AG09319 (cell line): ENCODE results near the gene NR2E3.

Experiments
- DNase-seq: peaks from one replicate; pipeline ENCODE4 v3.0.0-alpha.2; 2010; ENCODE audit warnings: low read depth; ENCODE audit errors: extremely low read depth
- TF ChIP-seq, protein P1 (sequence below): IDR thresholded peaks from 2 replicates; pipeline ENCODE4 v1.5.1; 2011; ENCODE audit warnings: low read depth, mild to moderate bottlenecking, inconsistent platforms, low read length, moderate library complexity

The NR2E3 gene

DNA sequence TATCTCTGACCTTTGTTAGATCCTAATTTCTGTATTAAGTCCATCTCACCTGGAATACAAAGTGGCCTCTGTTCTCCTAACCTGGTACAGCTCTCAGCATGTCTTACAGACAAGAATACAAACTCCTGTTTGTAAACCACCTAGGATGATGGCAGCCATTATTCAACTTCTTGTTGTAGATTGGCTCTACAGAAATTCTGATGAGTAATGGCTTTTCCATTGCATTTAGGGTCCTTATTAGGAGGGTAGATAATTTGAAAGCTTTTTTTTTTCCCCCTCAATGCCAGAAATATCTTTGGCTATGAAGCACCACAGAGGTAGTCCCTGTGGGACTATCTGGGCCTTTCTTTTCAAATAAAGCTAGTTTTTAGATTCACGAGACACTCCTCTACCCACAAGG lies 9.8 kb downstream of the NR2E3 start:
- TF ChIP-seq, protein P1, sequence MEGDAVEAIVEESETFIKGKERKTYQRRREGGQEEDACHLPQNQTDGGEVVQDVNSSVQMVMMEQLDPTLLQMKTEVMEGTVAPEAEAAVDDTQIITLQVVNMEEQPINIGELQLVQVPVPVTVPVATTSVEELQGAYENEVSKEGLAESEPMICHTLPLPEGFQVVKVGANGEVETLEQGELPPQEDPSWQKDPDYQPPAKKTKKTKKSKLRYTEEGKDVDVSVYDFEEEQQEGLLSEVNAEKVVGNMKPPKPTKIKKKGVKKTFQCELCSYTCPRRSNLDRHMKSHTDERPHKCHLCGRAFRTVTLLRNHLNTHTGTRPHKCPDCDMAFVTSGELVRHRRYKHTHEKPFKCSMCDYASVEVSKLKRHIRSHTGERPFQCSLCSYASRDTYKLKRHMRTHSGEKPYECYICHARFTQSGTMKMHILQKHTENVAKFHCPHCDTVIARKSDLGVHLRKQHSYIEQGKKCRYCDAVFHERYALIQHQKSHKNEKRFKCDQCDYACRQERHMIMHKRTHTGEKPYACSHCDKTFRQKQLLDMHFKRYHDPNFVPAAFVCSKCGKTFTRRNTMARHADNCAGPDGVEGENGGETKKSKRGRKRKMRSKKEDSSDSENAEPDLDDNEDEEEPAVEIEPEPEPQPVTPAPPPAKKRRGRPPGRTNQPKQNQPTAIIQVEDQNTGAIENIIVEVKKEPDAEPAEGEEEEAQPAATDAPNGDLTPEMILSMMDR, result no peak
- no peak for DNase-seq

GRCh38 chr15:71821547-71822129 lies 11.3 kb downstream of the NR2E3 start:
- no peak for DNase-seq
- TF ChIP-seq, protein P1, result no peak

DNA sequence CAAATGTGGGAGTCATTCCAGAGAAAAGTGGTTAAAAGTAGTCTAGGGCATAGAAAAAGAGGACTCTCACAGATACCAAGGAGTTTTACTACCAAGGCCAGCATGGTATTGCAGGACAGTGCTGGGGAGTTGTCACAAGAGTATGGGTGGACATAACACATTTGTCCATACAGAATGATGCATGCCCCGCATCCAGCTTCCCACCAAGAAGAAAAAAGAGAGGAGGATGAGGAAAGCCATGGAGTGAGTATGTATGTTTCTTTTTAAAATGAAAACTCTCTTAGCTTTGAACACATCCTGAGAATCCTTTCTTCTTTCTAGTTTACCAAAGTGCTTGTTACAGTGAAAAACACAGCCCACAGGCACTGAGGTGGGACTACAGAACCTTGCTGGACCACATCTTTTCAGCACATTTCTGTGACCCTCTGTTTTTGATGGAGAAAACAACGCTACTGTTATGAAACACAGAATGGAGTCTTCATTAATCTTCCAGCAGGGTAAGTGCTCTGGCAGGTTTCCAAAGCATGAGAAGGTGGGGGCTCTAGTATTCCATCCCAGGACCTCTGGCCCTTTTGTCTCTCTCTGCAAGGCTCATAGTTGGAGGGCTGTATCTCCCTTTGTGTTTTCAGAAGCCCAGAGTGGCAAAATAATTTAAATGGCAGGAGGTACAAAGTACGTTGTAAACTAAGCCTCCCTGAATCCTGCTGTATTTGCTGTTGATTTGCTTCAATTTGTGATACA lies 12.7 kb downstream of the NR2E3 start:
- DNase-seq, result no peak
- TF ChIP-seq, protein P1, result no peak

- no peak for DNase-seq
- TF ChIP-seq, protein P1, result no peak
These were observed 13.4 kb downstream of the NR2E3 start for GRCh38 chr15:71823801-71824200.

DNA sequence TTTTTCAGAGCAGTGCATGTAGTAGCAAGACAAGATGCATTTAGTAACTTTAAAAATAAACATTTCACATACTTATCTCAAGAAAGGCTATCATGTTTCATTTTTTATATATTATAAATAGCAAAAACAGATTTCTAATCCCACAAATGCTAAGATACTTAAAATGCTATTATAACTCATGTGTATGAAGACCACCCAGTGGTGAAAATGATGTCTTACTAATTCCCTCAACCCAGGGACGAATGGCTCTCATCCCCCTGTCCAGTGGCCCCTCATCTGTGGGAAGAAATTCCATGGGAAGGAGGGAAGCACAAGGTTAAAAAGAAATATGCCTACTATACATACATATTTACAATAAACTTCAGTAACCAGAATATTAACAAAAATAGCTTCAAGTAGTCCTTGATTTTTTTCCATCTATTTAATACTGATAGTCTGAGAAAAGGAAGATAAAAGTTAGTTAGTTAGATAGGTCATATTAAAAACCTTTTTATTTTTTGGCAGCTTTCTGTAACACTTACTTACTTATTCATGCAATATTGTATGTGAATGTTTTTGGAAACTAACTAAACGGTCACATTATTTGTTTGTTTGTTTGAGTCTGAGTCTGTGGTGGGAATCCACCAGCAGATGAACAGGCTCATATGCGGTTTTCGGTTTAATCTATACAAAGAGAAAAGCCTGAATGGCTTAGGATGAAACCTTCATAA lies 14.8 kb downstream of the NR2E3 start:
- DNase-seq, result no peak
- TF ChIP-seq, protein P1, result no peak

GRCh38 chr15:71826196-71826595 lies 15.8 kb downstream of the NR2E3 start:
- no peak for DNase-seq
- TF ChIP-seq, protein P1, result no peak

GRCh38 chr15:71830981-71831380 lies 20.6 kb downstream of the NR2E3 start:
- TF ChIP-seq, protein P1, result no peak
- DNase-seq, result no peak
